ENCODE measurements around the gene NELFCD. TPM values are rescaled to one million over a fixed set of nuclear protein-coding genes. Genes with fewer than 3 reads are reported as not detected.
A peak's percentile ranks its signal among the peaks of the same experiment; 100 is the strongest.

Gene NELFCD
- total and polyA plus RNA-seq, 9 of the 15 experiments (the other 6 are each of a cell fraction or from before 2014, with no cell fraction given): 11.7 to 163 (median 96.5) TPM

- TF ChIP-seq ZBTB5 (IDR thresholded peaks at IDR 0.05) (peak; percentile 67), NR0B1 (IDR thresholded peaks at IDR 0.05; ENCODE audit: partially characterized antibody) (no peak), ZEB2 (IDR thresholded peaks at IDR 0.05) (no peak), ARHGAP35 (IDR thresholded peaks at IDR 0.05; ENCODE audit: partially characterized antibody) (no peak), IRF1 (CRISPR knock-in tag; IDR thresholded peaks at IDR 0.05; ENCODE audit: borderline replicate concordance) (no peak), NFATC3 (IDR thresholded peaks at IDR 0.05) (no peak), NCOA1 (IDR thresholded peaks at IDR 0.05; ENCODE audit: low read depth) (no peak; the same call in 1 of the 2 replicates), ZNF12 (CRISPR knock-in tag; IDR thresholded peaks at IDR 0.05) (no peak), TCF7L2 (IDR thresholded peaks at IDR 0.05; ENCODE audit: low read depth, low read length) (no peak), DNMT1 (IDR thresholded peaks at IDR 0.05) (no peak), SIX5 (IDR thresholded peaks at IDR 0.05; ENCODE audit: borderline replicate concordance in 1 of 2, insufficient read depth in 1 of 2, low read depth in 1 of 2, low read length in 2 of 2) (no peak), SOX6 (IDR thresholded peaks at IDR 0.05) (0 out of 2 replicates have a peak, but pooled peaks have one; percentile 13), BMI1 (IDR thresholded peaks at IDR 0.05; ENCODE audit: low read length) (no peak), THRA (IDR thresholded peaks at IDR 0.05) (no peak), ZNF263 (CRISPR knock-in tag; IDR thresholded peaks at IDR 0.05; ENCODE audit: borderline replicate concordance) (peak; percentile 28; the same call in 1 of the 2 replicates), DDX20 (tag; IDR thresholded peaks at IDR 0.05; ENCODE audit: low read depth) (no peak), ZNF77 (CRISPR knock-in tag; IDR thresholded peaks at IDR 0.05) (no peak), ZNF584 (CRISPR knock-in tag; IDR thresholded peaks at IDR 0.05; ENCODE audit: low read depth) (no peak), MLX (CRISPR knock-in tag; conservative IDR thresholded peaks at IDR 0.05) (no peak)
These were observed 30.2 kb downstream of the NELFCD start (continued) for GRCh38 chr20:59010995-59011873.
